NB4 (cell line): ENCODE measurements around the gene ZNF512B.

Source experiments
- MYC ChIP-seq: IDR thresholded peaks from 2 replicates; pipeline ENCODE4 v1.6.1; 2011; ENCODE audit warnings: low read depth, low read length
- POLR2A ChIP-seq: IDR thresholded peaks from 2 replicates; pipeline ENCODE4 v1.6.1; 2011; ENCODE audit warnings: mild to moderate bottlenecking; ENCODE audit not compliant: insufficient read length; ENCODE audit errors: extremely low read depth
- TF ChIP-seq, protein P1 (sequence below): IDR thresholded peaks from one replicate; pipeline ENCODE4 v1.5.1; 2012; ENCODE audit warnings: low read depth, low read length
- TF ChIP-seq, protein P2 (sequence below): IDR thresholded peaks from 2 replicates; pipeline ENCODE4 v1.6.1; 2011; ENCODE audit warnings: low read depth, low read length

- TF ChIP-seq, protein P1, sequence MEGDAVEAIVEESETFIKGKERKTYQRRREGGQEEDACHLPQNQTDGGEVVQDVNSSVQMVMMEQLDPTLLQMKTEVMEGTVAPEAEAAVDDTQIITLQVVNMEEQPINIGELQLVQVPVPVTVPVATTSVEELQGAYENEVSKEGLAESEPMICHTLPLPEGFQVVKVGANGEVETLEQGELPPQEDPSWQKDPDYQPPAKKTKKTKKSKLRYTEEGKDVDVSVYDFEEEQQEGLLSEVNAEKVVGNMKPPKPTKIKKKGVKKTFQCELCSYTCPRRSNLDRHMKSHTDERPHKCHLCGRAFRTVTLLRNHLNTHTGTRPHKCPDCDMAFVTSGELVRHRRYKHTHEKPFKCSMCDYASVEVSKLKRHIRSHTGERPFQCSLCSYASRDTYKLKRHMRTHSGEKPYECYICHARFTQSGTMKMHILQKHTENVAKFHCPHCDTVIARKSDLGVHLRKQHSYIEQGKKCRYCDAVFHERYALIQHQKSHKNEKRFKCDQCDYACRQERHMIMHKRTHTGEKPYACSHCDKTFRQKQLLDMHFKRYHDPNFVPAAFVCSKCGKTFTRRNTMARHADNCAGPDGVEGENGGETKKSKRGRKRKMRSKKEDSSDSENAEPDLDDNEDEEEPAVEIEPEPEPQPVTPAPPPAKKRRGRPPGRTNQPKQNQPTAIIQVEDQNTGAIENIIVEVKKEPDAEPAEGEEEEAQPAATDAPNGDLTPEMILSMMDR: no peak
- TF ChIP-seq POLR2A (no peak), MYC (no peak)
- TF ChIP-seq, protein P2, sequence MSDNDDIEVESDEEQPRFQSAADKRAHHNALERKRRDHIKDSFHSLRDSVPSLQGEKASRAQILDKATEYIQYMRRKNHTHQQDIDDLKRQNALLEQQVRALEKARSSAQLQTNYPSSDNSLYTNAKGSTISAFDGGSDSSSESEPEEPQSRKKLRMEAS: peak; percentile 59; the same call in 1 of the 2 replicates
Observed at GRCh38 chr20:63980317-63980805, 10.6 kb upstream of the ZNF512B start.
